ENCODE data around the gene OR56B1.
"Not testable (repeated sequence)": the region's sequence is repeated elsewhere in the genome, so short reads cannot be mapped to it uniquely, and the experiment has no call there.

OR56B1 gene

DNA sequence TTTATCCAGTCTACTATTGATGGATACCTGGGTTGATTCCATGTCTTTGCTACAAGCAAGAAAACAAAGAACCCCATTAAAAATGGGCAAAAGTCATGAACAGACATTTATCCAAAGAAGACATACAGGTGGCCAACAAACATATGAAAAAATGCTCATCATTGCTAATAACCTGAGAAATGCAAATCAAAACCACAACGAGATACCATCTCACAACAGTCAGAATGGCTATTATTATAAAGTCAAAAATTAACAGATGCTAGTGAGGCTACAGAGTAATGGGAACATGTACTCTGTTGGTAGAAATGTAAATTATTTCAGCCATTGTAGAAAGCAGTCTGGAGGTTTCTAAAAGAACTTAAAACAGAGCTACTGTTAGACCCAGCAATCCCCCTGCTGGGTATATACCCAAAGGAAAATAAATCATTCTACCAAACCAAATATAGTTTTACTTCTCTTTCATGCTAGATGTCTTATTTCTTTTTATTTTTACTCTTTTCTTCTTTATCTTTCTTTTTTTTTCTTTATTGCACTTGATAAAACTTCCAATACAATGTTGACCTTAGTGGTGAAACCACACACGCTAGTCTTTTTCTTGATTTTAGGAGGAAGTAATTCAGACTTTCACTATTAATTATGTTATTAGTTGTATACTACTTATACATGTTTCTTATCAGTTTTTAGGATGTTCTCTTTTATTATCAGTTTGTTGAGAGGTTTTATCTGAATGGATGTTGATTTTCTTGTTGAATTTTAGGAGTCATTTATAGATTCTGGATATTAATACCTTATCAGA, 32.3 kb upstream of the OR56B1 start:
- TF ChIP-seq, protein P1, sequence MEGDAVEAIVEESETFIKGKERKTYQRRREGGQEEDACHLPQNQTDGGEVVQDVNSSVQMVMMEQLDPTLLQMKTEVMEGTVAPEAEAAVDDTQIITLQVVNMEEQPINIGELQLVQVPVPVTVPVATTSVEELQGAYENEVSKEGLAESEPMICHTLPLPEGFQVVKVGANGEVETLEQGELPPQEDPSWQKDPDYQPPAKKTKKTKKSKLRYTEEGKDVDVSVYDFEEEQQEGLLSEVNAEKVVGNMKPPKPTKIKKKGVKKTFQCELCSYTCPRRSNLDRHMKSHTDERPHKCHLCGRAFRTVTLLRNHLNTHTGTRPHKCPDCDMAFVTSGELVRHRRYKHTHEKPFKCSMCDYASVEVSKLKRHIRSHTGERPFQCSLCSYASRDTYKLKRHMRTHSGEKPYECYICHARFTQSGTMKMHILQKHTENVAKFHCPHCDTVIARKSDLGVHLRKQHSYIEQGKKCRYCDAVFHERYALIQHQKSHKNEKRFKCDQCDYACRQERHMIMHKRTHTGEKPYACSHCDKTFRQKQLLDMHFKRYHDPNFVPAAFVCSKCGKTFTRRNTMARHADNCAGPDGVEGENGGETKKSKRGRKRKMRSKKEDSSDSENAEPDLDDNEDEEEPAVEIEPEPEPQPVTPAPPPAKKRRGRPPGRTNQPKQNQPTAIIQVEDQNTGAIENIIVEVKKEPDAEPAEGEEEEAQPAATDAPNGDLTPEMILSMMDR (IDR thresholded peaks at IDR 0.05; ENCODE audit: low read depth, low read length, missing control alignments): no peak
- H3K4me3 ChIP-seq (ENCODE audit: low read depth, low read length): no peak overlapping the region
- no peak for DNase-seq (ENCODE audit: low read depth)

DNA sequence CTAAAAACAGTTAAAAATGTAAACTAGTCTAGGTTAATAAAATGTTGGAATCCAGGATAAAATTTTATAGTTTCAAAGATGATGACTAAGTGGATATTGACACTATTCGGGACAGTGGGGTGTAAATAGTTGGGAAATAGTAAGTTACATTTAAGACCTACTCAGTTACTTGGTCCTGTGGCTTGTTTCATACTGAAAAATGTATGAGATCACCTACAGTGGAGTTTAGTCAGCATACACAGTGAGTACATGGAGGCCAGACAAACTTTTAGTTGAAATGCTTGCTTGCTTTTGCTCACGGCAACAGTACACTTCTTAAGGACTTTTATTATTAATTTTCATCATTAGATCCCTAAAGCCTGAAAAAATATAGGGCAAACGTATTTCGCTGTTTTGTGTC, 30.6 kb upstream of the OR56B1 start:
- TF ChIP-seq, protein P1 (IDR thresholded peaks at IDR 0.05; ENCODE audit: low read depth, low read length, missing control alignments): no peak
- no peak for DNase-seq (ENCODE audit: low read depth)
- H3K4me3 ChIP-seq (ENCODE audit: low read depth, low read length): no peak overlapping the region

DNA sequence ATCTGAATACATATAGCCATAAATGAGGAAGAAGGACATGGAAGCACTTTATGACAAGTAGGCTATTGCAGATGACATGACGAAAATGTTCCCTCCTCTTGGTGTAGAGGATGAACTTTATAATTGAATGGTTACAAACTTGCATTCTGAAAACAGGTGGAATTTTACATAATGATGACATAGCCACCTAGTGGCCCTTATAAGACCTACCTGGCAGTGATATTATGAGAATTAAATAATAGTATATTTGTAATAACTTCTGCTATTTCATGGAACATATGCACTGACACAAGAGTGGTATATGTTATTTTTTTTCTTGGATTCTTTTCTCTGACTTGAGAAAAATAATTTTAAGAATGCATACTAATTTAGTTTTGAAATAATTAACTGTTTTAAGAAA, 23.7 kb upstream of the OR56B1 start:
- H3K4me3 ChIP-seq (ENCODE audit: low read depth, low read length): no peak overlapping the region
- TF ChIP-seq, protein P1 (IDR thresholded peaks at IDR 0.05; ENCODE audit: low read depth, low read length, missing control alignments): peak; percentile 43
- no peak for DNase-seq (ENCODE audit: low read depth)

DNA sequence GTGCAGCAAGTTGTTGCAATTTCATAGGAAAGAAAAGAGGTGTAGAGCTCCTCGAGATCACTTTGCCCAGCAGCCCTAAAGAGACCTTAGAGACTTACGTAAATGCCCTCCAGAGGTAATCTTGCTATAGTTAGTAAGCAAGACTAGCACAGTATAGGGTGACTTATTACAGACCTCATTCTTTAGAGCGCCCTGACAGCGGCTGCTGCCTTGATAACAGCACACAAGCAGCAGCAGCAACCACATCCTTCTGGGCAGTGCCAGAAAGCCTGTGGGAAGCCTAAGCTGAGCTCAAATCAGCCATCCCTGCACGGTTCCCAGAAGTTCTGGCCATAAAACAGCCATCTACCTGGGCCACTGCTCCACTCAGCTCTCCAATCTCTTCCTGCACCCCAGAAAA, 22.6 kb upstream of the OR56B1 start:
- no peak for DNase-seq (ENCODE audit: low read depth)
- H3K4me3 ChIP-seq (ENCODE audit: low read depth, low read length): no peak overlapping the region
- TF ChIP-seq, protein P1 (IDR thresholded peaks at IDR 0.05; ENCODE audit: low read depth, low read length, missing control alignments): no peak

DNA sequence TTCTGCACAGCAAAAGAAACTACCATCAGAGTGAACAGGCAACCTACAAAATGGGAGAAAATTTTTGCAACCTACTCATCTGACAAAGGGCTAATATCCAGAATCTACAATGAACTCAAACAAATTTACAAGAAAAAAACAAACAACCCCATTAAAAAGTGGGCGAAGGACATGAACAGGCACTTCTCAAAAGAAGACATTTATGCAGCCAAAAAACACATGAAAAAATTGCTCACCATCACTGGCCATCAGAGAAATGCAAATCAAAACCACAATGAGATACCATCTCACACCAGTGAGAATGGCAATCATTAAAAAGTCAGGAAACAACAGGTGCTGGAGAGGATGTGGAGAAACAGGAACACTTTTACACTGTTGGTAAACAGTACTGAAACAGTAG, 19.7 kb upstream of the OR56B1 start:
- DNase-seq (ENCODE audit: low read depth): not testable (repeated sequence)

DNA sequence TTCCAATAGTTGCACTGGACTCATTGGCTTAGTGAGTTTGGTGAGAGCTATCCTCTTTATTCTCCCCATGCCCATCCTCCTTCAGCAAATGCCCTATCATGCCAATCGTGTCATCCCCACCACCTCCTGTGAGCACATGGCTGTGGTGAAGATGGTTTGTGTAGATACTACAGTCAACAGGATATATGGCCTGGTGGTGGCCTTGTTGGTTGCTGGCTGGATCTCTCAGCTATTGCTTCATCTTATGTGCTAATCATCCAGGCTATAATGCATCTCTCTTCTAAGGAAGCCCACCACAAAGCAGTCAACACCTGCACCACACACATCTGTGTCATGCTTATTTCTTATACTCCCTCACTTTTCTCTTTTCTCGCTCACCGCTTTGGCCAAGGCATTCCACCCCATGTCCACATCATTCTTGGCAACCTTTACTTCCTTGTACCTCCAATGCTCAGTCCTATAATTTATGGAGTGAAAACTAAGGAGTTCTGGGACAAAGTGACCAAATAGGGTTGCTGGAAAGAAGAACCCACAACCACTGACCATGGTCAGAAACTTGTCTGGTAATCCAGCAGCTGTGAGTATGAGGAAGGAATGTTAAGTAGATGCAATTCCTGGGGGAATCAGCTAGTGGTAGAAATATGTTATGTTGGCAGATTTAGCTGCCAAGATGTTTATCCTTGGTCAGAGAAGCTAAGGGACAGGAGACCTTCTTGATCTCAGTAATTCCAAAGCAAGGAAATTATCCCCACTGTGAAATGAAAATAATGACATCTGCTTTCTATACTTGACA, 16.3 kb upstream of the OR56B1 start:
- H3K4me3 ChIP-seq (ENCODE audit: low read depth, low read length): no peak overlapping the region
- no peak for DNase-seq (ENCODE audit: low read depth)
- TF ChIP-seq, protein P1 (IDR thresholded peaks at IDR 0.05; ENCODE audit: low read depth, low read length, missing control alignments): no peak

More for the DNA sequence above, 19.7 kb upstream of the OR56B1 start:
- H3K4me3 ChIP-seq (ENCODE audit: low read depth, low read length): not testable (repeated sequence)

DNA sequence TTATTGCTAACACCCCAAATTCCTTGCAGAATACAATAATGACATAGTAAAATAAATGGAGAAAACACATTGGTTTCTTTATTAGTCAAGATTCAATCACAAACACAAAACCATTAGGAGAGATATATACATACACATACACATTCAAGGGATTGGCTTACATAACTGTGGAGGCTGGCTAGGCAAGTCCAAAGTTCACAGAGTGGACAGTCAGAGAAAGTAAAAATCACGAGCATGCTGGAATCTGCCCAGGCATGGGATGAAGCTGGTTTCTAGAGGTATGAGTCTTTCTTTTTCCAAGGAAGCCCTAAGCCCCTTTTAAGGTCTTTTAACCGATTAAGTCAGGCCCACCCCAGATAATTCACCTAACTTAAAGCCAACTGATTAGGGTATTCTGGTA, 13.6 kb upstream of the OR56B1 start:
- no peak for DNase-seq (ENCODE audit: low read depth)
- no peak overlapping the region for H3K4me3 ChIP-seq (ENCODE audit: low read depth, low read length)
- TF ChIP-seq, protein P1 (IDR thresholded peaks at IDR 0.05; ENCODE audit: low read depth, low read length, missing control alignments): no peak
